Measurements from ENCODE around the gene DSG3.

Gene DSG3, protein sequence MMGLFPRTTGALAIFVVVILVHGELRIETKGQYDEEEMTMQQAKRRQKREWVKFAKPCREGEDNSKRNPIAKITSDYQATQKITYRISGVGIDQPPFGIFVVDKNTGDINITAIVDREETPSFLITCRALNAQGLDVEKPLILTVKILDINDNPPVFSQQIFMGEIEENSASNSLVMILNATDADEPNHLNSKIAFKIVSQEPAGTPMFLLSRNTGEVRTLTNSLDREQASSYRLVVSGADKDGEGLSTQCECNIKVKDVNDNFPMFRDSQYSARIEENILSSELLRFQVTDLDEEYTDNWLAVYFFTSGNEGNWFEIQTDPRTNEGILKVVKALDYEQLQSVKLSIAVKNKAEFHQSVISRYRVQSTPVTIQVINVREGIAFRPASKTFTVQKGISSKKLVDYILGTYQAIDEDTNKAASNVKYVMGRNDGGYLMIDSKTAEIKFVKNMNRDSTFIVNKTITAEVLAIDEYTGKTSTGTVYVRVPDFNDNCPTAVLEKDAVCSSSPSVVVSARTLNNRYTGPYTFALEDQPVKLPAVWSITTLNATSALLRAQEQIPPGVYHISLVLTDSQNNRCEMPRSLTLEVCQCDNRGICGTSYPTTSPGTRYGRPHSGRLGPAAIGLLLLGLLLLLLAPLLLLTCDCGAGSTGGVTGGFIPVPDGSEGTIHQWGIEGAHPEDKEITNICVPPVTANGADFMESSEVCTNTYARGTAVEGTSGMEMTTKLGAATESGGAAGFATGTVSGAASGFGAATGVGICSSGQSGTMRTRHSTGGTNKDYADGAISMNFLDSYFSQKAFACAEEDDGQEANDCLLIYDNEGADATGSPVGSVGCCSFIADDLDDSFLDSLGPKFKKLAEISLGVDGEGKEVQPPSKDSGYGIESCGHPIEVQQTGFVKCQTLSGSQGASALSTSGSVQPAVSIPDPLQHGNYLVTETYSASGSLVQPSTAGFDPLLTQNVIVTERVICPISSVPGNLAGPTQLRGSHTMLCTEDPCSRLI

DNA sequence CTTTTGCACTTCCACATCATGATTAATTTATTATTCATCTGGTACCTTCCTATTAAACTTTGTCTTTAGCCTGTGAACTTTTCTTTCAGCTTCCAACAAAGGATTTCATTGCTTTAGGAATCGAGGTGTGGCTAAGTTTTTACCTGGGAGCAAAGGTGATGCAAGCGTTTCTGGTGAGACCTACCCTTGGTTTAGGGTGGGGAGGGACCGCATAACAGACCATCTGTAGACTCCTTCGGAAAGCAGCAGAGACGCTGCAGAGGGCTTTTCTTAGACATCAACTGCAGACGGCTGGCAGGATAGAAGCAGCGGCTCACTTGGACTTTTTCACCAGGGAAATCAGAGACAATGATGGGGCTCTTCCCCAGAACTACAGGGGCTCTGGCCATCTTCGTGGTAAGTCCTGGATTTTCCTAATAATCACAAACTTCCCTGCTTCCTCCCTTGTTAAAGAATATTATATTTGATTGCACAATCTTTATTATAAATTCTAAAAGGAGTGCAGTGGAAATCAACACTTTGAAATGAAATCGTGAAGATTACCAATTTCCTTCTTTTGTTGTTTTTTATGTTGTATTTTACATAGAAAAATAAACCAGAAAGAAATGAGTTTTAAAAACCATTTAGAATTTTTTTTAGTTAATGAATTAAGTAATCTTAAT, at the start of gene DSG3:
TSS of gene DSG3 (plus strand) at position 212 of the 662 bp plus-strand sequence. CDS start at position 349, 137 bp downstream.
- no peaks in the 10 kb centered on the region for H3K36me3 Mint-ChIP-seq (ENCODE audit: low read depth)
- TF ChIP-seq, protein P1, sequence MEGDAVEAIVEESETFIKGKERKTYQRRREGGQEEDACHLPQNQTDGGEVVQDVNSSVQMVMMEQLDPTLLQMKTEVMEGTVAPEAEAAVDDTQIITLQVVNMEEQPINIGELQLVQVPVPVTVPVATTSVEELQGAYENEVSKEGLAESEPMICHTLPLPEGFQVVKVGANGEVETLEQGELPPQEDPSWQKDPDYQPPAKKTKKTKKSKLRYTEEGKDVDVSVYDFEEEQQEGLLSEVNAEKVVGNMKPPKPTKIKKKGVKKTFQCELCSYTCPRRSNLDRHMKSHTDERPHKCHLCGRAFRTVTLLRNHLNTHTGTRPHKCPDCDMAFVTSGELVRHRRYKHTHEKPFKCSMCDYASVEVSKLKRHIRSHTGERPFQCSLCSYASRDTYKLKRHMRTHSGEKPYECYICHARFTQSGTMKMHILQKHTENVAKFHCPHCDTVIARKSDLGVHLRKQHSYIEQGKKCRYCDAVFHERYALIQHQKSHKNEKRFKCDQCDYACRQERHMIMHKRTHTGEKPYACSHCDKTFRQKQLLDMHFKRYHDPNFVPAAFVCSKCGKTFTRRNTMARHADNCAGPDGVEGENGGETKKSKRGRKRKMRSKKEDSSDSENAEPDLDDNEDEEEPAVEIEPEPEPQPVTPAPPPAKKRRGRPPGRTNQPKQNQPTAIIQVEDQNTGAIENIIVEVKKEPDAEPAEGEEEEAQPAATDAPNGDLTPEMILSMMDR (IDR thresholded peaks at IDR 0.05; ENCODE audit: unreplicated experiment in 3 of 3): no peak
- H3K9me3 Mint-ChIP-seq: no peaks in the 10 kb centered on the region
- no peaks in the 10 kb centered on the region for H3K4me1 Mint-ChIP-seq
- no peaks in the 10 kb centered on the region for H3K27me3 Mint-ChIP-seq (ENCODE audit: low read depth)
- H3K4me3 Mint-ChIP-seq: no peak within 1 kb of the TSS
- H3K27ac Mint-ChIP-seq: no peak within 1 kb of the TSS

DNA sequence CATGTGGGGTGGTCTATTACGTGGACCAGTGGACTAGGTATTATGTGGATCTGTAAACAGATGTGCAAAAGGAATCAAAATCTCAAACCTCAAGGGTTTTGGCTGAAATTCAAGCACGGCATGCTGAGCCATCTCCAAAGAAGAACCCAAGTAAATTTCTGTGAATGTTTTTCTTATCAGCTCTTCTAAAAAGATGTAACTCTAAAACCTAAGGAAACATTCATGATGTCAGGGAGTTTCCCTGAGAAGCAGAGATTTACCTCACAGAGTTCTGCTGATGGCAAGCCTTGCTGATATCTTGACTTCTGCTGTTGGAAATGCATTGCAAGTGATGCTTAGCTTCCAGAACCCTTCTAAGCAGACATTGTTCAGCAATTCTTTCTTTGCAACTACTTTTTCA, 49.4 kb upstream of the DSG3 start:
- Mint-ChIP-seq H3K27ac (no peak overlapping the region), H3K4me1 (peaks cover 39% of the 10 kb centered on the region), H3K4me3 (no peak overlapping the region), H3K9me3 (no peaks in the 10 kb centered on the region), H3K27me3 (ENCODE audit: low read depth) (no peaks in the 10 kb centered on the region), H3K36me3 (ENCODE audit: low read depth) (no peaks in the 10 kb centered on the region)
- TF ChIP-seq, protein P1 (IDR thresholded peaks at IDR 0.05; ENCODE audit: unreplicated experiment in 3 of 3): no peak

DNA sequence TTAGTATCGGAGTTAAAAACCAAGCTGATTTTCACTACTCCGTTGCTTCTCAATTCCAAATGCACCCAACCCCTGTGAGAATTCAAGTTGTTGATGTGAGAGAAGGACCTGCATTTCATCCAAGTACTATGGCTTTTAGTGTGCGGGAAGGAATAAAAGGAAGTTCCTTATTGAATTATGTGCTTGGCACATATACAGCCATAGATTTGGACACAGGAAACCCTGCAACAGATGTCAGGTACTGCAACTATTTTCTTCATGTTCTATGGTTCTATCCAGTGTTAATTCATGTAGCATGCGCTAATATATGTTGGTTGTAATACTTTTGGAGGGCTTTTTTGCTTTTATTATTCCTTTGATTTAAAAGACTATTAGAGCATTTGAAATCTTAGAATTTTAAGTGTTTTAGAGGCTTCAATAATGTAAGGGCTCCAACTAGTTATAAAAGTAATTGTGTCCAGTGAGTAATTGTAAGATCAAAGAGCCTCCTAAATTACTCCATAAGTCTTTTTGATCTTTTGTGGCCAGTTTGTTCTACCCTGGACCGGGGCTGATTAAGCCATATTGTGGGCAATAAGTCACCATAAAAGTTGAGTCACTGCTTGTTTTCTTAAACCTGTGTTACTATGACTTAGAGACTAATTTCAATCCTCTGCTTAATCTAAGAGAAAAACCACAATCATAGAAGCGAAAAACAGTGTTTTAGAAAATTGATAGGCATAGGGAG, 48.1 kb upstream of the DSG3 start:
- Mint-ChIP-seq H3K27ac (peak overlapping the region; percentile 45 to 67 (median 47)), H3K27me3 (ENCODE audit: low read depth) (no peaks in the 10 kb centered on the region), H3K36me3 (ENCODE audit: low read depth) (no peaks in the 10 kb centered on the region), H3K9me3 (no peaks in the 10 kb centered on the region), H3K4me3 (no peak overlapping the region), H3K4me1 (peaks cover 39% of the 10 kb centered on the region)
- TF ChIP-seq, protein P1 (IDR thresholded peaks at IDR 0.05; ENCODE audit: unreplicated experiment in 3 of 3): no peak

DNA sequence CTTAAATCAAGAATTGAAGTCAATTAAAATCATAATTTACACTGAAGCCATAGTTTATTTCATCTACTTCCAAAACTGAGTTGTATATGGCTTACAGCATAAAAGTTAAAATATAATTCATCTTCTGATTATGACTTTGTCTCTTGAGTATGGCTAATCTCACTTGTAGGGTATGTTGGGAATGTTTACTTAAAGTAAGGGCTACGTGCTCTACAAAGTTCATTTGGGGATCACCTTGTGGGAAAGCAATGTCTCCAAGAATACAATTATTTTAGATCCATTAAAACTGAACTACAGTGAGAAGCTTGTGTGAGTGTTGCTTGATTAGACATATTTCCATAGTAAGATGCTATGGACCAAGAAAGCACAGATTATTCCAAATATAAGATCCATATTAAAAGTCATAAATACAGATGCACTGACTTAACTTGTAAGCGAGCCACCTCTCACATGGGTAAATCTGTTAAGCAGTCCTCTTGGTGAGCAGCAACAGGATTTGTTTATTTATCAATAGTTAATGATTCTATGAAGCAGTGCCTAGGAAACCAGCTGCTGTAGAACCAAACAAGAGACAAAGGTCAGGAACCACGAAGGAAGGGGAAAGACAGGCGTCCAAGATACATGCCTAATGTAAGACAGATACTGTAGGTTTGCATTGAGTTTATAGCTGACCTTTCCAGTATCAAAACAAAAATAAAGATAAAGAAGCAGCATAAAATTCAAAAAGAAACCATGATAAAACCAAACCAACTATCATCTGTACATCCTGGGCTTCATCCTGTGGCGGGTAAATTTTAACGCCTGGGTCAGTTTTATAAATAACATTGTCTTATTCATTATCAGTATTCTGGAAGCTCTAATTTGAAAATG, 46.1 kb upstream of the DSG3 start:
- H3K27ac Mint-ChIP-seq: peak overlapping the region in 1 of 3 experiments; percentile 78
- no peaks in the 10 kb centered on the region for H3K9me3 Mint-ChIP-seq
- peaks cover 39% of the 10 kb centered on the region for H3K4me1 Mint-ChIP-seq
- no peaks in the 10 kb centered on the region for H3K27me3 Mint-ChIP-seq (ENCODE audit: low read depth)
- H3K36me3 Mint-ChIP-seq (ENCODE audit: low read depth): no peaks in the 10 kb centered on the region
- H3K4me3 Mint-ChIP-seq: no peak overlapping the region
- TF ChIP-seq, protein P1 (IDR thresholded peaks at IDR 0.05; ENCODE audit: unreplicated experiment in 3 of 3): no peak
